H1 (cell line): Measurements from ENCODE around the gene SYCE3. TPM values are rescaled to one million over a fixed set of nuclear protein-coding genes. Genes with fewer than 3 reads are reported as not detected.

Experiments
- CTCF ChIA-PET: fragments of 300-600 bp; sonication (Branson Sonifier 250); formaldehyde crosslinking; loops from one replicate; lab custom pipeline; 2021; ENCODE audit not compliant: partially characterized antibody; lab: Charles Lee
- POLR2A ChIA-PET: fragments of 300-600 bp; sonication (Branson Sonifier 250); formaldehyde crosslinking; loops from one replicate; lab custom pipeline; 2021; ENCODE audit warnings: inconsistent platforms; ENCODE audit not compliant: partially characterized antibody; lab: Charles Lee
- DNase-seq, 2 experiments: peaks; one replicate each; pipeline versions ENCODE4 v3.0.0 to v3.0.0-alpha.2; 2010 to 2022; ENCODE audit warnings: low spot score in 2 of 2, low read depth in 1 of 2, mixed read lengths in 1 of 2
- FAIRE-seq: peaks from 2 replicates; lab custom pipeline; 2011; peaks lifted over from hg19 to GRCh38; lab: Jason Lieb, UNC
- H2AFZ ChIP-seq: 2 replicates; pipeline ENCODE4 v1.8.1; 2012; ENCODE audit warnings: low read length, inconsistent platforms
- H2AK5ac ChIP-seq: 2 replicates; pipeline ENCODE4 v1.6.1; 2013; ENCODE audit warnings: low read depth, low read length
- H2BK120ac ChIP-seq: replicated peaks from 2 replicates; pipeline ENCODE3; 2013; ENCODE audit warnings: low read depth, low read length, inconsistent platforms
- H2BK12ac ChIP-seq: 2 replicates; pipeline ENCODE4 v1.6.1; 2013; ENCODE audit warnings: low read depth, low read length
- H2BK15ac ChIP-seq: 2 replicates; pipeline ENCODE4 v1.6.1; 2013; ENCODE audit warnings: low read length
- H2BK20ac ChIP-seq: 2 replicates; pipeline ENCODE4 v1.6.1; 2013; ENCODE audit warnings: low read length
- H2BK5ac ChIP-seq: 2 replicates; pipeline ENCODE4 v1.6.1; 2013; ENCODE audit warnings: low read depth, low read length
- H3K14ac ChIP-seq: 2 replicates; pipeline ENCODE4 v1.6.1; 2013; ENCODE audit warnings: inconsistent platforms; ENCODE audit not compliant: insufficient read length
- H3K18ac ChIP-seq: 2 replicates; pipeline ENCODE4 v1.6.1; 2013; ENCODE audit warnings: low read length; ENCODE audit errors: extremely low read depth
- H3K23ac ChIP-seq: 2 replicates; pipeline ENCODE4 v1.6.1; 2013; ENCODE audit warnings: inconsistent platforms; ENCODE audit not compliant: insufficient read length
- H3K23me2 ChIP-seq: 2 replicates; pipeline ENCODE4 v1.6.1; 2013; ENCODE audit warnings: low read depth, low read length
- H3K27ac ChIP-seq: 2 replicates; pipeline ENCODE4 v1.6.1; 2011; ENCODE audit warnings: low read depth, low read length, inconsistent platforms
- H3K27me3 ChIP-seq, 4 experiments: replicated peaks in 1 of 4; 1 replicate in 1 of 4; 2 replicates in 3 of 4; pipeline versions ENCODE4 v1.6.1 to v1.8.1; 2011 to 2013; ENCODE audit warnings: low read length in 3 of 4, mild to moderate bottlenecking in 3 of 4, inconsistent platforms in 2 of 4, mixed read lengths in 2 of 4, moderate library complexity in 1 of 4; ENCODE audit not compliant: control insufficient read depth in 3 of 4, insufficient read depth in 3 of 4; ENCODE audit errors: extremely low read depth in 1 of 4
- H3K36me3 ChIP-seq, 4 experiments: 2 replicates each; pipeline versions ENCODE4 v1.6.1 to v1.8.1; 2011 to 2013; ENCODE audit warnings: mild to moderate bottlenecking in 4 of 4, low read length in 3 of 4, moderate library complexity in 2 of 4, control low read depth in 1 of 4, inconsistent platforms in 1 of 4; ENCODE audit not compliant: insufficient read depth in 4 of 4, control insufficient read depth in 2 of 4
- H3K4ac ChIP-seq: replicated peaks from 2 replicates; pipeline ENCODE3; 2013; ENCODE audit warnings: low read length, low read depth, mixed read lengths, inconsistent platforms; ENCODE audit not compliant: insufficient read length
- H3K4me1 ChIP-seq, 4 experiments: replicated peaks in 1 of 4; 1 replicate in 1 of 4; 2 replicates in 3 of 4; pipeline versions ENCODE4 v1.6.1 to v1.8.1; 2011 to 2013; ENCODE audit warnings: low read length in 3 of 4, inconsistent platforms in 2 of 4, mixed read lengths in 1 of 4; ENCODE audit not compliant: insufficient read depth in 4 of 4, control insufficient read depth in 3 of 4
- H3K4me2 ChIP-seq, 2 experiments: 2 replicates each; pipeline versions ENCODE4 v1.6.1 to v1.8.1; 2011 to 2013; ENCODE audit warnings: low read depth in 2 of 2, low read length in 2 of 2, control low read depth in 1 of 2, inconsistent platforms in 1 of 2, mild to moderate bottlenecking in 1 of 2; ENCODE audit not compliant: insufficient read depth in 1 of 2
- H3K4me3 ChIP-seq, 4 experiments: fragments of 200-600, 300-600 bp in 1 of 4; sonication (generic), shearing (Covaris generic), sonication (Bioruptor Twin) in 1 of 4; 2 replicates each; pipeline versions ENCODE4 v1.5.1 to v1.8.1; 2011 to 2016; ENCODE audit warnings: low read length in 4 of 4, low read depth in 3 of 4, control low read depth in 2 of 4, inconsistent platforms in 2 of 4, mild to moderate bottlenecking in 2 of 4, mixed read lengths in 1 of 4, moderate library complexity in 1 of 4; ENCODE audit not compliant: insufficient read depth in 2 of 4; ENCODE audit errors: extremely low read depth in 1 of 4
- H3K56ac ChIP-seq: replicated peaks from 2 replicates; pipeline ENCODE3; 2013; ENCODE audit warnings: low read depth, mild to moderate bottlenecking, mixed read lengths, low read length, inconsistent platforms; ENCODE audit not compliant: insufficient read length
- H3K79me1 ChIP-seq: 2 replicates; pipeline ENCODE4 v1.6.1; 2013; ENCODE audit warnings: low read depth, low read length, control low read depth
- H3K79me2 ChIP-seq, 2 experiments: 2 replicates each; pipeline versions ENCODE4 v1.6.1 to v1.8.1; 2012 to 2013; ENCODE audit warnings: low read length in 2 of 2, mild to moderate bottlenecking in 2 of 2, inconsistent platforms in 1 of 2; ENCODE audit not compliant: insufficient read depth in 2 of 2, control insufficient read depth in 1 of 2
- H3K9ac ChIP-seq, 4 experiments: replicated peaks in 1 of 4; 1 replicate in 1 of 4; 2 replicates in 3 of 4; pipeline versions ENCODE4 v1.6.1 to v1.8.1; 2011 to 2013; ENCODE audit warnings: low read depth in 3 of 4, low read length in 3 of 4, control low read depth in 2 of 4, mild to moderate bottlenecking in 2 of 4, moderate library complexity in 2 of 4, inconsistent platforms in 1 of 4; ENCODE audit errors: extremely low read depth in 1 of 4
- H3K9me3 ChIP-seq, 2 experiments: 2 replicates each; pipeline versions ENCODE4 v1.6.1 to v1.8.1; 2012 to 2013; ENCODE audit warnings: mild to moderate bottlenecking in 2 of 2, moderate library complexity in 2 of 2, control low read depth in 1 of 2, inconsistent platforms in 1 of 2, low read depth in 1 of 2, low read length in 1 of 2, mixed read lengths in 1 of 2; ENCODE audit not compliant: insufficient read depth in 2 of 2
- H4K20me1 ChIP-seq, 2 experiments: replicated peaks in 1 of 2; 2 replicates each; pipeline versions ENCODE3 to v1.8.1; 2011 to 2013; ENCODE audit warnings: inconsistent platforms in 2 of 2, low read length in 2 of 2, mild to moderate bottlenecking in 1 of 2; ENCODE audit not compliant: insufficient read depth in 2 of 2, control insufficient read depth in 1 of 2
- H4K5ac ChIP-seq: 2 replicates; pipeline ENCODE4 v1.6.1; 2013; ENCODE audit warnings: low read length, low read depth, mixed read lengths, inconsistent platforms; ENCODE audit not compliant: insufficient read length
- H4K8ac ChIP-seq: 2 replicates; pipeline ENCODE4 v1.8.0; 2013; ENCODE audit warnings: mild to moderate bottlenecking, moderate library complexity, low read length, inconsistent platforms; ENCODE audit not compliant: insufficient read depth; ENCODE audit errors: extremely low read depth
- H4K91ac ChIP-seq: replicated peaks from 2 replicates; pipeline ENCODE3; 2013; ENCODE audit warnings: low read length, mixed read lengths, inconsistent platforms; ENCODE audit not compliant: insufficient read length
- BCL11A ChIP-seq, 2 experiments: IDR thresholded peaks; one replicate each; pipeline ENCODE4 v1.6.1; 2011; ENCODE audit warnings: low read depth in 2 of 2, low read length in 2 of 2, mild to moderate bottlenecking in 2 of 2
- CHD1 ChIP-seq: IDR thresholded peaks from 2 replicates; pipeline ENCODE4 v1.6.1; 2012; ENCODE audit warnings: low read depth, low read length, improper control_type of control experiment
- CREB1 ChIP-seq: IDR thresholded peaks from 2 replicates; pipeline ENCODE4 v1.6.1; 2012; ENCODE audit warnings: inconsistent platforms
- EZH2 ChIP-seq: fragments of 200-600 bp; sonication (generic); IDR thresholded peaks from 2 replicates; pipeline ENCODE4 v1.7.1; 2012; ENCODE audit warnings: low read depth, mild to moderate bottlenecking, moderate library complexity, low read length, inconsistent platforms; ENCODE audit not compliant: severe bottlenecking
- GTF2F1 ChIP-seq: IDR thresholded peaks from 2 replicates; pipeline ENCODE4 v1.6.1; 2012; ENCODE audit warnings: low read depth, low read length, improper control_type of control experiment, borderline replicate concordance
- KDM5A ChIP-seq: fragments of 200-600 bp; IDR thresholded peaks from 2 replicates; pipeline ENCODE4 v1.7.1; 2012; ENCODE audit warnings: mild to moderate bottlenecking, low read length, inconsistent platforms, mixed read lengths
- PHF8 ChIP-seq: fragments of 200-600 bp; sonication (generic); conservative IDR thresholded peaks from 2 replicates; pipeline ENCODE4 v1.7.1; 2012; ENCODE audit warnings: low read depth, mild to moderate bottlenecking, inconsistent platforms, low read length, moderate library complexity
- SUZ12 ChIP-seq: fragments of 200-600 bp; sonication (generic); IDR thresholded peaks from 2 replicates; pipeline ENCODE4 v1.6.1; 2012; ENCODE audit warnings: mild to moderate bottlenecking, inconsistent platforms, low read length, moderate library complexity, mixed read lengths
- TAF7 ChIP-seq: optimal IDR thresholded peaks from 2 replicates; pipeline ENCODE3; 2011; ENCODE audit warnings: low read depth, mild to moderate bottlenecking, inconsistent platforms, low read length, moderate library complexity, borderline replicate concordance
- USF2 ChIP-seq: IDR thresholded peaks from 2 replicates; pipeline ENCODE4 v1.6.1; 2011; ENCODE audit warnings: low read length, improper control_type of control experiment
- YY1 ChIP-seq: IDR thresholded peaks from 2 replicates; pipeline ENCODE4 v1.6.1; 2011; ENCODE audit warnings: low read depth, mild to moderate bottlenecking, low read length
- WGBS, 2 experiments: shearing (Covaris generic) in 1 of 2; methylation state at CpG; one replicate each; pipeline versions ENCODE4 v1.1.6 to v1.1.7; 2013 to 2015; ENCODE audit warnings: low lambda C conversion rate in 2 of 2, mixed read lengths in 2 of 2, inconsistent platforms in 1 of 2, low coverage in 1 of 2, missing lambda C conversion rate in 1 of 2; ENCODE audit not compliant: insufficient replicate concordance in 2 of 2, insufficient coverage in 1 of 2, insufficient read length in 1 of 2; ENCODE audit errors: extremely low coverage in 1 of 2, missing lambda C conversion rate in 1 of 2; 5-methylcytosine and 5-hydroxymethylcytosine counted together
- polyA plus RNA-seq, 7 experiments: library from polyadenylated mRNA; depleted of rRNA in 3 of 7; stranded (reverse) in 5 of 7; unstranded in 2 of 7; fragments of >200 nt in 5 of 7; fragments of 200-250 nt in 2 of 7; gene quantifications; 1 replicate in 5 of 7; 2 replicates in 1 of 7; 4 replicates in 1 of 7; pipeline versions ENCODE4 v1.2.1 to v1.2.3, GENCODE V29; 2011 to 2013; ENCODE audit warnings: missing spikeins in 2 of 7, mixed read lengths in 2 of 7
- total RNA-seq: library from RNA; stranded (reverse); fragmentation: NEBNext Ultra II Directional; extraction: Animal tissue kit (Norgen Biotek cat#: 25700); gene quantifications from 2 replicates; pipeline ENCODE4 v1.2.1, GENCODE V29; 2021

The SYCE3 gene
- total and polyA plus RNA-seq, 2 of the 8 experiments (the other 6 are each of a cell fraction or from before 2014, with no cell fraction given) = 1.9 TPM; not detected in 1

- H2BK15ac ChIP-seq = no peak overlapping the region
- no peak overlapping the region for H4K5ac ChIP-seq
- FAIRE-seq = no peak
- no peak overlapping the region for H4K8ac ChIP-seq
- H3K23me2 ChIP-seq = no peaks in the 10 kb centered on the region
- no peaks in the 10 kb centered on the region for H3K27me3 ChIP-seq
- H3K27ac ChIP-seq = no peak overlapping the region
- no peak overlapping the region for H3K4me2 ChIP-seq
- H2BK120ac ChIP-seq = no peak overlapping the region
- peaks cover 9 to 15% of the 10 kb centered on the region in 2 experiments for H4K20me1 ChIP-seq
- H3K4me3 ChIP-seq = no peak overlapping the region
- H3K79me1 ChIP-seq = peaks cover 10% of the 10 kb centered on the region; the same call in 1 of the 2 replicates
- peaks cover 0 to 12% (median 10%) of the 10 kb centered on the region in 4 experiments; a peak in 5 of 8 replicates for H3K36me3 ChIP-seq
- no peak overlapping the region for H4K91ac ChIP-seq
- no peak overlapping the region for H2AK5ac ChIP-seq
- peaks cover 10 to 23% of the 10 kb centered on the region in 2 experiments for H3K79me2 ChIP-seq
- 89% methylated on average over 16 of the region's 20 CpGs; no CpG with 5 or more reads in 1 of the 2 experiments for WGBS, 2 experiments
- H2BK20ac ChIP-seq = no peak overlapping the region
- CTCF ChIA-PET = interaction anchor here (0.6 to 1.0 kb wide), 4 partner anchors 8 to 73 kb away, joined by 3 to 4 read pairs (median 3); partner anchors contain the start of gene SCO2
- H3K56ac ChIP-seq = no peak overlapping the region
- no peak overlapping the region for H2BK5ac ChIP-seq
- DNase-seq = no peak
- H3K14ac ChIP-seq = no peak overlapping the region
- no peak overlapping the region for H3K18ac ChIP-seq
- H3K4ac ChIP-seq = no peak overlapping the region
- POLR2A ChIA-PET = interaction anchor here (0.7 to 0.9 kb wide), 2 partner anchors 9 to 54 kb away, joined by 3 read pairs; no protein-coding TSS in a partner anchor
- no peak overlapping the region for H2AFZ ChIP-seq
- no peaks in the 10 kb centered on the region for H3K4me1 ChIP-seq
- no peak overlapping the region for H3K23ac ChIP-seq
- no peaks in the 10 kb centered on the region for H3K9me3 ChIP-seq
- H3K9ac ChIP-seq = no peak overlapping the region
- no peak overlapping the region for H2BK12ac ChIP-seq
- TF ChIP-seq BCL11A (IDR thresholded peaks at IDR 0.05; ENCODE audit: low read depth in 2 of 2, low read length in 2 of 2) (no peak), YY1 (no peak), CREB1 (no peak), USF2 (no peak), GTF2F1 (no peak), KDM5A (no peak), PHF8 (no peak), CHD1 (no peak), EZH2 (no peak), TAF7 (no peak), SUZ12 (no peak)
Observed at GRCh38 chr22:50517495-50518260, 45.0 kb downstream of the SYCE3 start.
